ENCODE data around the gene NUP205. TPM values are rescaled to one million over a fixed set of nuclear protein-coding genes. Genes with fewer than 3 reads are reported as not detected.

Gene NUP205
- total RNA-seq, 1 donor from 2014 or later: 45.0 TPM

GRCh38 chr7:135644154-135644553, 86.4 kb downstream of the NUP205 start:
- peaks cover 10% of the 10 kb centered on the region for H3K36me3 ChIP-seq (ENCODE audit: control insufficient read depth, insufficient read depth, low read length)
- FAIRE-seq: no peak

DNA sequence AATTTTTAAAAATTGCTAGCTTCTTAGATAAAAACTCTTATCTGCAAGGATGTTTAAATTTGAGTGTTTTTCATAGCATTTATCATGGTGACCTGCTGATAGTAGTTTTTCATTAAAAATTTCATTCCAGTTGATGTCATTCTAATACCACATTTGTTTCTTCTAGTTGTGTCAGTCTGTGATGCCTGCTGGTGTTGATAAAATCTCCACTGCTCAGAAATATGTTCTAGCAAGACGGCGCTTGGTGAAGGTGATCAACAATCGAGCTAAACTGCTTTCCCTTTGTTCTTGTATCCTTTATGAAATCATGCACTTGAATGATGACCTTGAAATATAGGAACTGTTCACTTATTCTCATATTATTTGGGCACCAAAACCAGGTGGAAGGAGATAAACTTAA, 87.0 kb downstream of the NUP205 start:
- H3K27me3 ChIP-seq (ENCODE audit: control insufficient read depth, insufficient read depth, low read length): no peaks in the 10 kb centered on the region
- H3K4me3 ChIP-seq (ENCODE audit: low read depth, low read length): no peak overlapping the region
- DNase-seq (ENCODE audit: low read depth) (no peak), FAIRE-seq (no peak)
- no peak for TF ChIP-seq CTCF (IDR thresholded peaks at IDR 0.05; ENCODE audit: insufficient read depth, low read length, severe bottlenecking)
- H3K36me3 ChIP-seq (ENCODE audit: control insufficient read depth, insufficient read depth, low read length): peaks cover 10% of the 10 kb centered on the region

More at GRCh38 chr7:135644154-135644553, 86.4 kb downstream of the NUP205 start:
- no peak for TF ChIP-seq CTCF (IDR thresholded peaks at IDR 0.05; ENCODE audit: insufficient read depth, low read length, severe bottlenecking)
- Histone ChIP-seq H3K4me3 (ENCODE audit: low read depth, low read length) (no peak overlapping the region), H3K27me3 (ENCODE audit: control insufficient read depth, insufficient read depth, low read length) (no peaks in the 10 kb centered on the region)
- no peak for DNase-seq (ENCODE audit: low read depth)

- H3K27me3 ChIP-seq (ENCODE audit: control insufficient read depth, insufficient read depth, low read length): no peaks in the 10 kb centered on the region
- DNase-seq (ENCODE audit: low read depth): peak; percentile 52
- peak; percentile 53 for TF ChIP-seq CTCF (IDR thresholded peaks at IDR 0.05; ENCODE audit: insufficient read depth, low read length, severe bottlenecking)
- FAIRE-seq: no peak
- H3K36me3 ChIP-seq (ENCODE audit: control insufficient read depth, insufficient read depth, low read length): peaks cover 10% of the 10 kb centered on the region
- no peak overlapping the region for H3K4me3 ChIP-seq (ENCODE audit: low read depth, low read length)
These were observed 87.7 kb downstream of the NUP205 start for GRCh38 chr7:135645296-135645904.

DNA sequence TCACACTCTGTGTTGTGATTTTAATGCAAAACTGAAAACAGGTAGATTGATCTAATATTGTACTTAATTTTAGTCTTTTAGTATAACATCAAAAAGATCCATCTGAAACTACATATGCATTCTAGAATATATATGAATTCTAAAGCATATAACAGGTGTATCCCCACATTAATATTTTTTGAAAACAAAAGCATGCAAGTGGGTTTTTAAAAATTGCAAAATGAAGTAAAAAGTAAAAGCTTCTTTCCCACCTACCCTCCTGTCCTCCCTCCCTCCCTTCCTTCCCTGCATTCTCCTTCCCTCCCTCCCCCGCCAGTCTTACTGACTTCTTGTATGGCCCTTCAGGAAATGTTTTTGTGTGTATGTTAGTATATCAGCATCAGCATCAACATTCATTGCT, 90.0 kb downstream of the NUP205 start:
- no peak for FAIRE-seq

GRCh38 chr7:135648235-135648634, 90.5 kb downstream of the NUP205 start:
- H3K27me3 ChIP-seq (ENCODE audit: control insufficient read depth, insufficient read depth, low read length): no peaks in the 10 kb centered on the region
- peaks cover 7% of the 10 kb centered on the region for H3K36me3 ChIP-seq (ENCODE audit: control insufficient read depth, insufficient read depth, low read length)
- FAIRE-seq: no peak
- no peak for DNase-seq (ENCODE audit: low read depth)
- TF ChIP-seq CTCF (IDR thresholded peaks at IDR 0.05; ENCODE audit: insufficient read depth, low read length, severe bottlenecking): no peak
- no peak overlapping the region for H3K4me3 ChIP-seq (ENCODE audit: low read depth, low read length)

More for the DNA sequence above, 90.0 kb downstream of the NUP205 start:
- DNase-seq (ENCODE audit: low read depth): no peak
- H3K27me3 ChIP-seq (ENCODE audit: control insufficient read depth, insufficient read depth, low read length): no peaks in the 10 kb centered on the region
- TF ChIP-seq CTCF (IDR thresholded peaks at IDR 0.05; ENCODE audit: insufficient read depth, low read length, severe bottlenecking): no peak
- H3K4me3 ChIP-seq (ENCODE audit: low read depth, low read length): no peak overlapping the region
- peaks cover 7% of the 10 kb centered on the region for H3K36me3 ChIP-seq (ENCODE audit: control insufficient read depth, insufficient read depth, low read length)

All from bronchial epithelial cell (primary cell).